Measurements from ENCODE around the gene DIP2C.
"Not testable (repeated sequence)": the region's sequence is repeated elsewhere in the genome, so short reads cannot be mapped to it uniquely, and the experiment has no call there.

The DIP2C gene

GRCh38 chr10:356452-356851, 333.0 kb downstream of the DIP2C start:
- Mint-ChIP-seq H3K36me3 (ENCODE audit: low read depth) (peaks cover 5% of the 10 kb centered on the region), H3K4me3 (no peak overlapping the region), H3K27me3 (peaks cover 3% of the 10 kb centered on the region), H3K4me1 (ENCODE audit: low read depth) (peaks cover 5% of the 10 kb centered on the region), H3K9me3 (no peaks in the 10 kb centered on the region), H3K27ac (no peak overlapping the region)
- intact Hi-C loops (cut with micrococcal nuclease): no loop called here

GRCh38 chr10:354901-355617, 334.4 kb downstream of the DIP2C start:
- Mint-ChIP-seq H3K4me3 (no peak overlapping the region), H3K36me3 (ENCODE audit: low read depth) (peaks cover 5% of the 10 kb centered on the region), H3K4me1 (ENCODE audit: low read depth) (peaks cover 5% of the 10 kb centered on the region), H3K27ac (no peak overlapping the region), H3K27me3 (peaks cover 3% of the 10 kb centered on the region), H3K9me3 (no peaks in the 10 kb centered on the region)
- intact Hi-C loops (cut with micrococcal nuclease): no loop called here

- peaks cover 9% of the 10 kb centered on the region for H3K9me3 Mint-ChIP-seq
- peaks cover 5% of the 10 kb centered on the region for H3K4me1 Mint-ChIP-seq (ENCODE audit: low read depth)
- no peak overlapping the region for H3K27ac Mint-ChIP-seq
- H3K27me3 Mint-ChIP-seq: peaks cover 3% of the 10 kb centered on the region
- intact Hi-C loops (cut with micrococcal nuclease): no loop called here
- no peak overlapping the region for H3K4me3 Mint-ChIP-seq
- peaks cover 9% of the 10 kb centered on the region for H3K36me3 Mint-ChIP-seq (ENCODE audit: low read depth)
These were observed 336.8 kb downstream of the DIP2C start for GRCh38 chr10:352476-353235.

GRCh38 chr10:351770-352334, 337.6 kb downstream of the DIP2C start:
- Mint-ChIP-seq H3K27ac (no peak overlapping the region), H3K4me3 (no peak overlapping the region), H3K4me1 (ENCODE audit: low read depth) (peaks cover 5% of the 10 kb centered on the region), H3K36me3 (ENCODE audit: low read depth) (peaks cover 11% of the 10 kb centered on the region), H3K9me3 (peaks cover 17% of the 10 kb centered on the region), H3K27me3 (no peaks in the 10 kb centered on the region)
- intact Hi-C loops (cut with micrococcal nuclease): no loop called here

- Mint-ChIP-seq H3K4me3 (no peak overlapping the region), H3K4me1 (ENCODE audit: low read depth) (peaks cover 5% of the 10 kb centered on the region), H3K27ac (no peak overlapping the region), H3K27me3 (no peaks in the 10 kb centered on the region), H3K36me3 (ENCODE audit: low read depth) (peaks cover 11% of the 10 kb centered on the region), H3K9me3 (peaks cover 25% of the 10 kb centered on the region)
- intact Hi-C loops (cut with micrococcal nuclease): no loop called here
These were observed 338.4 kb downstream of the DIP2C start for GRCh38 chr10:350981-351501.

GRCh38 chr10:349081-349480, 340.4 kb downstream of the DIP2C start:
- Mint-ChIP-seq H3K27ac (no peak overlapping the region), H3K4me1 (ENCODE audit: low read depth) (no peaks in the 10 kb centered on the region), H3K27me3 (no peaks in the 10 kb centered on the region), H3K36me3 (ENCODE audit: low read depth) (peaks cover 6% of the 10 kb centered on the region), H3K4me3 (no peak overlapping the region), H3K9me3 (peaks cover 25% of the 10 kb centered on the region)
- intact Hi-C loops (cut with micrococcal nuclease): no loop called here

GRCh38 chr10:348456-348855, 341.0 kb downstream of the DIP2C start:
- Mint-ChIP-seq H3K4me1 (ENCODE audit: low read depth) (no peaks in the 10 kb centered on the region), H3K27me3 (no peaks in the 10 kb centered on the region), H3K36me3 (ENCODE audit: low read depth) (peaks cover 6% of the 10 kb centered on the region), H3K4me3 (no peak overlapping the region), H3K9me3 (peaks cover 25% of the 10 kb centered on the region), H3K27ac (no peak overlapping the region)
- intact Hi-C loops (cut with micrococcal nuclease): no loop called here

- H3K4me1 Mint-ChIP-seq (ENCODE audit: low read depth); intact Hi-C loops (cut with micrococcal nuclease); H3K4me3 Mint-ChIP-seq; H3K27me3 Mint-ChIP-seq; H3K27ac Mint-ChIP-seq; H3K36me3 Mint-ChIP-seq (ENCODE audit: low read depth): not testable (repeated sequence)
- H3K9me3 Mint-ChIP-seq: peaks cover 25% of the 10 kb centered on the region
These were observed 341.7 kb downstream of the DIP2C start for GRCh38 chr10:347774-348173.

- intact Hi-C loops (cut with micrococcal nuclease); H3K4me3 Mint-ChIP-seq; H3K27ac Mint-ChIP-seq; H3K4me1 Mint-ChIP-seq (ENCODE audit: low read depth); H3K36me3 Mint-ChIP-seq (ENCODE audit: low read depth); H3K27me3 Mint-ChIP-seq: not testable (repeated sequence)
- peaks cover 25% of the 10 kb centered on the region for H3K9me3 Mint-ChIP-seq
These were observed 342.3 kb downstream of the DIP2C start for GRCh38 chr10:347190-347589.

GRCh38 chr10:344582-345200, 344.8 kb downstream of the DIP2C start:
- Mint-ChIP-seq H3K9me3 (peaks cover 25% of the 10 kb centered on the region), H3K4me3 (no peak overlapping the region), H3K27me3 (no peaks in the 10 kb centered on the region)

GRCh38 chr10:343231-344220, 345.9 kb downstream of the DIP2C start:
- H3K4me1 Mint-ChIP-seq (ENCODE audit: low read depth): no peaks in the 10 kb centered on the region
- no peak overlapping the region for H3K4me3 Mint-ChIP-seq
- intact Hi-C loops (cut with micrococcal nuclease): no loop called here
- no peaks in the 10 kb centered on the region for H3K27me3 Mint-ChIP-seq
- H3K9me3 Mint-ChIP-seq: peaks cover 25% of the 10 kb centered on the region
- H3K27ac Mint-ChIP-seq: no peak overlapping the region
- peaks cover 6% of the 10 kb centered on the region for H3K36me3 Mint-ChIP-seq (ENCODE audit: low read depth)

More at GRCh38 chr10:344582-345200, 344.8 kb downstream of the DIP2C start:
- no peak overlapping the region for H3K27ac Mint-ChIP-seq
- no peaks in the 10 kb centered on the region for H3K4me1 Mint-ChIP-seq (ENCODE audit: low read depth)
- peaks cover 6% of the 10 kb centered on the region for H3K36me3 Mint-ChIP-seq (ENCODE audit: low read depth)
- intact Hi-C loops (cut with micrococcal nuclease): no loop called here

GRCh38 chr10:341081-341740, 348.3 kb downstream of the DIP2C start:
- H3K9me3 Mint-ChIP-seq: peaks cover 2% of the 10 kb centered on the region
- H3K27me3 Mint-ChIP-seq: no peaks in the 10 kb centered on the region
- H3K27ac Mint-ChIP-seq: no peak overlapping the region
- no peak overlapping the region for H3K4me3 Mint-ChIP-seq
- peaks cover 16% of the 10 kb centered on the region for H3K36me3 Mint-ChIP-seq (ENCODE audit: low read depth)
- H3K4me1 Mint-ChIP-seq (ENCODE audit: low read depth): no peaks in the 10 kb centered on the region
- intact Hi-C loops (cut with micrococcal nuclease): no loop called here

- intact Hi-C loops (cut with micrococcal nuclease): no loop called here
- Mint-ChIP-seq H3K9me3 (no peaks in the 10 kb centered on the region), H3K4me3 (no peak overlapping the region), H3K27ac (no peak overlapping the region), H3K4me1 (ENCODE audit: low read depth) (no peaks in the 10 kb centered on the region), H3K27me3 (no peaks in the 10 kb centered on the region), H3K36me3 (ENCODE audit: low read depth) (peaks cover 16% of the 10 kb centered on the region)
These were observed 348.8 kb downstream of the DIP2C start for GRCh38 chr10:340646-341045.

All from dendritic cell treated with granulocyte-macrophage colony-stimulating factor and Interleukin-4, amounts not matched to agents 40 ng/mL and 50 ng/mL, for 4 days (primary cell).